NCI-H2107 treated with DMSO at 0.1 percent for 48 hours (cell line): ENCODE results near the gene ARPIN.
A peak's percentile ranks its signal among the peaks of the same experiment; 100 is the strongest.
"Not testable (repeated sequence)": the region's sequence is repeated elsewhere in the genome, so short reads cannot be mapped to it uniquely, and the experiment has no call there.

ENCODE experiments used
- DNase-seq: peaks from one replicate; lab custom pipeline; 2025; ENCODE audit not compliant: unreplicated experiment; lab: John Stamatoyannopoulos, UW

Gene ARPIN

DNA sequence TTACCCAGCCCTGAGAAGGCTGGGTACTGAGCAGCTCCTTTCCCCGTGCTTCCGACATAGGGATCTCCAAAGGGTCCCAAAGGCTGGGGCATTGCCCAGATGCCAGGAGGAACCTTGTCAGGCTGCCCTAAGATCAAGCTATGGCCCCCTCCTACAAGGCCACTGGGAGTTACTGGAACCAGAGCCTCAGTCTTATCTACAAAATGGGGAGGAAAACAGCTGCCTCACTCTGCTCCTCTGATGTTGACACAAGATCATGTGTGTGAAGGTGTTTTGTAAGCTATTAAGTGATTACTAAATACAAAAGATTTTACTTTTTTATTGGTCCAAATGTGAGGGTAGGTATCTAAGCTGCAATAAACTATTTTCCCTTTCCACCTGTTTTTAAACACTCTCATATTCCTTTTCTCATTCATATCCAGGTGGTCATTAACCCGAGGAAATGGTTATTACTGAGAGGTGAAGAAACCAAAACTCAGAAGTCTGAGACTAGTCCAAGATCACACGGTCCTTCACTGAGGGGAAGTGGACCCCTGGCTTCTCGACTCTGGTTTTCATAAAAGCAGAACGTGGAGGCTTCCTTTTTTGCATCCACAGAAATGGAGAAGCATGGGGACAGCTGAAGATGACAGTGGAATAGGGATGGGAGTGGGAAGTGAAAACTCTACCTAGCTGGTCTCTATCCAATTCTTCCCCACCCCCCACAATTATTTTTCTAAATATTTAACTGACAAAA lies 1.7 kb downstream of the ARPIN start:
- DNase-seq, result no peak

DNA sequence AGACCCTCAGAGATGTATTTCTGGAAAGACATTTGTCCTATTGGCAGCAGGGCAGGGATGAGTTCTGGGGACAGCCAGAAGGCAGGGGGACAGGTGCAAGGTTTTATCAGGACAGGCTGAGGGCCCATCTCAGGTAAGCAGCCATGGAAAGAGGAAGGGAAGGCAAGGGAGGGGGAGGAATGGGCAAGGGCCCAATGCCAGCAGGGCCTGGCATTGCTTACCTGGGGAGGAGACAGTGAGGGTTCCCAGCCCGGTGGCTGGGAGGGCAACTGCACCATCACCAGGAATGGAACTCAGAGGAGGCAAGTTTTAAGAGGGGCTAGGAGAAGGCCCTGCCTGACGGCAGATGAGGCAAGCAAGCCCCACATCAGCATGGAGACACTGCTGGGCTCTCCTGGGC lies 3.1 kb downstream of the ARPIN start:
- DNase-seq, result no peak

DNA sequence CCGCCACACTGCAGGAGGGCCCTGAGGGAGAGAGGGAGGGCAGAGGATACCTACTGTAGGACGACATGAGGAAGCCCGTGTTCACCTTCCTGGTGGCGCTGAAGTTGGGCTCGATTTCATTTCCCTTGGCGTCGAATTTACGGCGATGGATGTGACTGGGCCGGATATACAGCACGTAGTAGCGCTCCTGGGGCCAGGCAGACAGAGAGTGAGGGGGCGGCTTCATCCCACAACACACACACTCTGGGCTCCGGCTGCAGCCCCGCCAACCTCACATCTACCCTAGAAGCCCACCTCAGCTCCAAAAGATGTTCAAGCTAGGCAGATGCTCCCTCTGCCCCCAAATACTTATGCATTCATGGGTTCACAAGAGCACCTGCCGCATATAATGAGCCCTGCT lies 4.5 kb downstream of the ARPIN start:
- DNase-seq, result no peak

DNA sequence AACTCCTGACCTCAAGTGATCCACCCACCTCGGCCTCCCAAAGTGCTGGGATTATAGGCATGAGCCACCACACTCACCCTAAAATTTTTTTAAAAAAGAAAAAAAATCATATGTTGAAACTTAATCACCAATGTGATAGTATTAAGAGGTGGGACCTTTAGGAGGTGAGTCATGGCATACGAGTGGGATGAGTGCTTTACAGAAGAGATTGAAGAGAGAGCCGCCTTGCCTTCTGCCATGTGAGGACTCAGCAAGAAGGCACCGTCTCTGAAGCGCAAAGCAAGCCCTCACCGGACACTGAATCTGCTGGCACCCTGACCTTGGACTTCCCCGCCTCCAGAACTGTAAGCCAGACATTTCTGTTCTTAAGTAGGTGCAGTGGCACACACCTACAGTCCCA lies 5.5 kb downstream of the ARPIN start:
- no peak for DNase-seq

DNA sequence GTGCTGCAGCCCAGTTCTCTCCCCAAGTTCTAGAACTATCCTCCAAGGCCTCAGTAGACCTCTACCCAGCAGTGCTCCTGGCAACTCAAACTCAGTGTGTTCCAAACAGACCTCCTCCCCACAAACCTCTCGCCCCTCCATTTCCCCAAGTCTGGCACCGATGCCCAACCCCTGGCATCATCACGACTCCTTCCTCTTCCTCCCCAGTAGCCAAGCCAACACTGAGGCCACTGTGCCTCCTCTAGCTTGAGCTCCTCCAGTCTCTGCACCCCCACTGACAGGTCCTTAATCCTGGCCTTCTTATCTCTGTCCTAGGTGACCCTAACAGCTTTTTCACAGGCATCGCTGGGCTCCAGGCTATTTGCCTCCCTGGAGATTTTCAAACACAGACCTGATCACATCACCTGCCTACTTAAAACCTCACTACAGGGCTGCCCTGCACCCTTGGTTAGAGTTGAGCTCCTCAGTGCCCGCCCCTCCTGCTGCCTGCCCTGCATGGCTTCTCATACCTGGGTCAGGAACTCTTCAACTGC lies 6.8 kb downstream of the ARPIN start:
- DNase-seq, result no peak

DNA sequence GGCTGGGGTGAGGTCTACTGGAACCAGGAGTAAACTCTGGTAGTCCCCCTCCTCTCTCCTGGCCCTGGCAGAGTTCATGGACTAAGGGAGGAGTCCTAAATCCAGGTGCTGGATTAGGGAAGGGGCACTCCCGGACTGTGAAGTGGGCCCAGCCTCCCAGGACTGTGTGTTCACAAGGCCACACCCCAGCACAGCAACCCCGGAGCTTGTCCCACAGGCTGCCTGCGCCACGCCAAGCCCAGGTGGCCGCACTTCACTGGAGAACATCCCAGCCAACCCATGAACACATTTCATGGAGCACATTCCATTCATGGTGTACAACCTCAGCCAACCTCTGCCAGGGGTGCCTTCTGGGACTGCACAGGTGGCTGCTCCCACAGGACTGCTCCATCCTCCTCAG lies 8.2 kb downstream of the ARPIN start:
- DNase-seq, result no peak

DNA sequence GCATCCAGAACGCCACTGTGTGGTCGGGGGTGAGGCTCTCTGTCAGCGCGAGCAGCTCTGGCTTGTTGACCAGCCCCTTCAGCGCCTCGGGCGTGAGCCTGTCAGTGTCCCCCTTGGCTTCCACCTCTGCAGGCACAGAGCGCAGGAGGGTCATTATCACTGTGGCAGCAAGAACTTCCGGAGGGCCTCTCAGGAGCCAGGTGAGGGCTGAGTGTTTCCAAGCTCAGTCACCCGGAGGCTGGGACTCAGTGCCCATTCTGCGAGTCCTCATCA lies 9.0 kb downstream of the ARPIN start:
- no peak for DNase-seq

DNA sequence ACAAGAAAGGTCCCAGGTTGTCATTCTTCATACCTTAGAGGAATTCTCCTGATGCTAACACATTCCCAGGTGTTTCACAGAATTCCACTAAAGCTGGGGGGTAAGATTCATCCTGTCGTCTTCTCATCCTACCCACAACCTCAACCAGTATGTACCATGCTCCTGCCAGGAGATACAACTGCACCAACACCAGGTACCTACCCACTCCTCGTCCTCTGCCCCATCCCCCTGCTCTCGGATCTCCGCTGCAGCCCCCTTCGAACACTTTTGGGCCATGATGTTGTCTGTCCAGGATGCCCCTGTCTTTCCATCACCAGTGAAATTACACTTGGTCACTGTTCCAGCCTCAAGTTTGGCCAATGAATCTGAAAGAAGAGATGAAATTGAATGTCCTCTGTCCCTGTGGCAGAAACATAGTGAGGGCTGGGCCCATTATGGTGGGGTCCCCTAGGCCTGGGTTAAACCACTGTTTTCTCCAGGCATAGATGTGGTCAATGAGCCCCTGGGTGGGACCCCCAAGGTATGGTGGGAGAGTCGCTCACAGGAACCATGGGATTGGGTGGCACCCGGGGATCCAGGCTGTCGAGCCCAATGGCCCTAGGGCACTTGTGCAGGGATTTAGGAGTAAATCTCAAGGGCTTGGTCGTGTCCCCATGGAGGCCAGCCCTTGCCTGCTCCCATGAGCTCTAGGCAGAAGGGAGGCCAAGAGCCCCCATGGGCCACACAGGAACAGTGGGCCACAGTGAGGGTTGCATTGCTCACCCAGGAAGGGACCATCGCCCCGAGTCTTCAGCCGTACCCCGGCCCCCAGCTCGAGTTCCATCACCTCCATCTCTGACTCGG lies 9.5 kb downstream of the ARPIN start:
- DNase-seq, result no peak

DNA sequence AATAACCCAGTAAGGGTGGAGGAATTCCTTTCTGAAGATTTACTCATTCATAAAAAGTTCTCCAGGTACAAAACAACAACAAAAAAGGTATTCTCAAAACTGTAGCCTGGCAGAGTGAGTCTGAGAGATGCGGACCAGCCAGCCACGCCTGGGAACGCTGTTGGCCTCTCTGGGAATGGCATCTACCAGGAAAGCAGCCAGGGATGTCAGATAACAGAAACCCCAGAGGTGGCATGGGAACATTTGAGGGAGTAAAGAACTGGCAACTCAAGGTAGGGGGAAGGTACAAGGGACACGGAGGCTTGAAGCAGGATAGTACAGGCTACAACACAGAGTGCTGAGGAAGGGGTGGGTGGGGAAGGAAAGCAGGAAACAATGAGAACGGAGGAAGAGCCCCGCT lies 11.9 kb downstream of the ARPIN start:
- DNase-seq, result no peak

DNA sequence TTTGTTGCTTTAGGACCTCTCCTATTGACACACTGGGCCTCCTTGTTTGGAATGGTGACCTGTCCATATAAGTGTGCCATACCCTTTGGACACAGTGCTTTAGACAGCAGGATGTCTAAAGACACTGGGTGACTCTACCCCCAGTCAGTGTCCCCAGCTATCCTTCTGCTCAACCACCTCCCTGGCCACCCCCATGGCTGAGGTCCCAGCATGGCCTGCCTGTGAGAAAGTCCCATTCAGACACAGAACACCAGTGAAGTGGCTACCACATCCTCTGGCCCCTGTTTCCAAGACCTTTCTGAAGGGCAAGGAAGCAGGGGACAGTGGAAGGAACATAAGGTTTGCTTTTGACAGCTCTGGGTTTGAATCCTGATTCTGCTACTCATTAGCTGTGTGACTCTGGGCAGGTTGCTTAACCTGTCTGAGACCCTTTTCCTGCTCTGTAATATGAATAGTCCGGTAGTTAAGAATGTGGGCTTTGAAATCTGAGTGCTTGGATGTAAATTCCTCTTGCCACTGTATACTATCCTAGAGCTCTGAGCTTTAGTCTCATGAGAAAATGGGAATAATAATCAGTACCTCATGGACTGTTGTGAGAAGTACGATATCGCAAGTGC lies 12.7 kb downstream of the ARPIN start:
- no peak for DNase-seq

DNA sequence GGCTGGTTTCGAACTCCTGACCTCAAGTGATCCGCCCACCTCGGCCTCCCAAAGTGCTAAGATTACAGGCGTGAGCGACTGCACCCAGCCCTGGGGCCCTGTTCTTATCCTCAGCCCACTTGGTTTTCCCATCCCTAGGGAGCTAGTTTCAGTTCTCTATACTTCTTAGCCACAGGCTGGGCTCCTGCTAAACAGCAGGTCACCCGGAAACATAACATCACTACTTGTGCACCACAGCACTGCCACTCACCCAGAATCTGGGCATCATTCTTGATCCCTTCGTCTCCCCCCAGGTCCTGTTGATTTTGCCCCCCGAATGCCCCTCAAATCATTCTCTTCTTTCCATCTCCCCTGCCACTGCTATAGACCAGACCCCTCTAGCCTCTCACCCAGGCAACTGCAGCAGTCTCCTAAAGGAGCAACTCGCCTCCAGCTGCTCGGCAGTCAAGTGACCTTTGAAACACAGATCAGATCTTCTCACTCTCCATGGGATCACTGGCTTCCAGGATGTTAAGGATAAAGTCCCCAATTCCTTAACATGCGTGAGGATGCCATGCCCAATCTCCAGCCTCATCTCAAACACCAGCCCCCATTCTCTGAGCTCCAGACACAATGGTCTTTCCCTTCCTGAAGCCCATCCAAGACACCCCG lies 13.3 kb downstream of the ARPIN start:
- no peak for DNase-seq

DNA sequence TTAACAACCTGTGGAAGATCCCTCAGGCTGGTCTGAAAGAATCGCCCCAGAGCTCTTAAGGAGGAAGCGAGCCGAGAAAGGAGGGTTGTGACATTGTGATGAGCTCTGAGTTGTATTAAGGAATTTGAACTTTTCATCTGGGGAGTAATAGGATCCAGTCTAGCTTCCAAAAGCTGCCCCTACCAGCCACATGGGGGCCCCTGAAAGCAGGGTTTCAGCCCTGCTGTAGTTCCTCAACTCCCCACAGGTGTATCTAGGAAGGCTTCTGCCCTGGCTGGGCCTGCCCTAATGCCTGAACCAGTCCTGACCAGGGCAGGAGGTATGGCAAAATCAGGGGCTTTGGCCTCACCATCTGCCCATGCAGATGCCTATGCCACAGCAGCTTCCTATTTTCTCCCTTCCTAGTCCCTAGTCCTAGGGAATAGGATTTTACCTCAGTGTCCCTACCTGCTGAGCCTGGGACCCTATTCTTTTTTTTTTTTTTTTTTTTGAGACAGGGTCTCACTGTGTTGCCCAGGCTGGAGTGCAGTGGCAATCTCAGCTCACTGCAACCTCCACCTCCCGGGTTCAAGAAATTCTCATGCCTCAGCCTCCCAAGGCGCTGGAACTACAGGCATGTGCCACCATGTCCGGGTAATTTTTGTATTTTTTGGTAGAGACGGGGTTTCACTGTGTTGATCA lies 14.0 kb downstream of the ARPIN start:
- peak; percentile 34 for DNase-seq

DNA sequence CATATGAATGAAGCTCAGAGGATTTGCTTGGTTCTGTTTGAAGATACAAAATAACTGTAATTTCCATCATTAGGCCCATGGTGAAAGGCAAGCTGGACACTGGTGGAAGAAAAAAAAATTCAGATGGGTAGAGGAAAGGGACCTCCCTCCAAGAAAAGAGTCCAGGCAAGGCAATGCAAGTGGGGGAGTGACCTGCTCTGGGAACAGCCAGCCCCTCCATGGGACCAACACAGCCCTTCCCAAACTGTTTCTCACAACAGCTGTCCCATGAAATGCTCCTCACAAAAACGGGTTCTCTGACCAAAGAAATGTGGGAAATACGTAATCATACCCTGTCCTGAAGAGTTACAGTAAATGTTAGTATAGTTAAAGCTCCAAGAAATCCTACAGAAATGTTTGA lies 14.6 kb downstream of the ARPIN start:
- no peak for DNase-seq

DNA sequence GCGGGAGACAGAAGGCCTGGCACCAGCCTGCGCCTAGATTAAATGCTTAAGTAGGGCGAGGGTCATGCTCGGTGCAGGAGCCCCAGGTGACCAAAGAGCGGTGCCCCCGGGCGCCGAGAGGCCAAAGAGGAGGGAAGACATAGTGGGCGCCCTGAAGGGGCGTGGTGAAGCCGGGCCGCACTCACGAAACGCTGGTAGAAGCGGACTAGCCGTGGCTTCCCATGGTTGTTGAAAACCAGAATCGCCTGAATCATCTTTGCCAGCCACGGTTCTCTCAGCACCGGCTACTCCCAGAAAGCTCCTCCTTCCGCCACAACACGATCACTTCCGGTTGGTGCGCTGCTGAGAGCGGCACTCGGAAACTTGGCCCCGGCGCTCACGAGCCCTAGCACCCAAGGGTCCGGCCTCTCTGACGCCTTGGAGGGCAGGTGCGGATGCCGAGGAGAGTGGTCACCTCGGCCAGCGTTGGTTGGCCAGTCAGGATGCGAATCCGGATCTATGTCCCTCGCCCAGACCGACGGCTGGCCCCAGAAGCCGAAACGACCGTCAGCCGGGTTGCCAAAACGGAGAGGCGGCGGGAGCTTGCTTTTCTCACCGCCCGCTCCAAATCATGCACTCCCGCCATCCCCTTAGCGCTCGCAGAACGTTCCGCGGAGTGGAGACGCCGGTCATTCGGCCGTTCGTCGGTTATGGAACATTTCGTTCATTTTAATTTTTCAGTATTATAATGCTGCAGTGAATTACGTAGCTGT lies 18.9 kb downstream of the ARPIN start, which contains the start of gene AP3S2:
Gene AP3S2, minus strand, starts transcription at position 299 of the 752 bp plus-strand sequence. Its CDS starts 45 bp downstream, at position 254.
- peak; percentile 39 for DNase-seq

DNA sequence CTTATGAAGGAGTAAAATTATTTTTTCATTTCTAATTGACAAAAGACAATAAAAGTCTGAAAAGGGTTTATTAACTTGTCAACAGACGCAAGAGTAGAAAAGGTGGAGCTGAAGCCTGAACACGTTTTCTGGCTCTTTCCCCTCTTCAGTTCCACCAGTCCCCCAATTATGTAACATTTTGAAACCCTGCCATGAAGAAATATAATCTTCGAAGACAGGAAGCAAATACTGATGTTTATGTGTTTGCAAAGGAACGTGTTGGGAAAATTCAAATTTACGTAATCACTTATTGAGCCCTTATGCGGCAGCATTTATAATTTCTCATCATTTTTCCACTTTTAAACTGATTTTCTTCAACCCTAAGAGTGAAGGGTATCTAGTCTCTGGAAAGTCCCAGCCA lies 19.7 kb downstream of the ARPIN start:
- DNase-seq, result no peak

DNA sequence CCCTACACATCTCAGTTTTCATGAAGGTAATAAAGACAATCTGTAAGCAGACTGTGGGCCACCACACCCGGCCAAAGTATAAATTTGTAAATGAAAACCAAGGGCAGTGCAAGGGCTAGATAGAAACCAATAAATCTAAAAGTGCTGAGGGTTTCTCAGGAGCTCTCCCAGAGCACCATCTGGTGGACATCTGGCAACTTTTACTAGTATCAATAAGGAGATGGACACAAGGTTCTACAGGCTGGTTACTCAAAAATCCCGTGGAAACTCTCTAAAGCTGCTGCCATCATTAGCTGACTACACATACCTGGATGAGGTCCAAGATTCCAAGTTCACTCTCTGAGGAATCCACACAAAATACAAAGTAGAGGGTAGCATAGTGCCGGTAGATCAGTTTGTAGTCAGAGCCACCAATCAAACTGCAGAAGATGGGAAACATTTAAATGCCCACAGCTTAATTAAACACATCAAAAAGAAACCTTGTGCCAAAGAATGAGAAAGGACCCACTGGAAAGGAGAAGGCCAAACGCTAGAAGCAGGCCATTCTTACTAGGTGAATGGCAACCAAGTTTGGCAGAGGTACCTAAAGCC lies 24.4 kb downstream of the ARPIN start:
- no peak for DNase-seq

DNA sequence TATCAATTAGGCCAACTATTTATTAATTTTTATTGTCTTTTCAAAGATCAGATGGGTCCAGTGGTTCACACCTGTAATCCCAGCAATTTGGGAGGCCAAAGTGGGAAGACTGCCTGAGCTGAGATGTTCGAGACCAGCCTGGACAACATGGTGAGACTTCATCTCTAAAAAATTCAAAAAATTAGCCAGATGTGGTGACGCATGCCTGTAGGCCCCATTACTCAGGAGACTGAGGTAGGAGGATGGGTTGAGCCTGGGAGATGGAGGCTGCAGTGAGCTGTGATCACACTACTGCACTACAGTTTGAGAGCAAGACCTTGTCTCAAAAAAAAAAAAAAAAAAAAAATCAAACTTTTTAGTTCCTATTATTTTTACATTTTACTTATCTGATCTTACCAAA lies 27.1 kb downstream of the ARPIN start:
- no peak for DNase-seq

DNA sequence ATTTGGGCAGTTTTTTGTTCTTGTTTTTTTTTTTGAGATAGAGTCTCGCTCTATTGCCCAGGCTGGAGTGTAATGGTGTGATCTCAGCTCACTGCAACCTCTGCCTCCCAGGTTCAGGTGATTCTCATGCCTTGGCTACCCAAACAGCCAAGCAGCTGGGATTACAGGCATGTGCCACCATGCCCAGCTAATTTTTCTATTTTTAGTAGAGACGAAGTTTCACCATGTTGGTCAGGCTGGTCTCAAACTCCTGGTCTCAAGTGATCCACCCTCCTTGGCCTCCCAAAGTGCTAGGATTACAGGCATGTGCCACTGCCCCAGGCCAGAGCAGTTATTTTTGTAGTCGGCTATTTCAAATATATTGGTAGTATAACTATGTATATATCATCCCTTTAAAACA lies 27.6 kb downstream of the ARPIN start:
- DNase-seq, result not testable (repeated sequence)

DNA sequence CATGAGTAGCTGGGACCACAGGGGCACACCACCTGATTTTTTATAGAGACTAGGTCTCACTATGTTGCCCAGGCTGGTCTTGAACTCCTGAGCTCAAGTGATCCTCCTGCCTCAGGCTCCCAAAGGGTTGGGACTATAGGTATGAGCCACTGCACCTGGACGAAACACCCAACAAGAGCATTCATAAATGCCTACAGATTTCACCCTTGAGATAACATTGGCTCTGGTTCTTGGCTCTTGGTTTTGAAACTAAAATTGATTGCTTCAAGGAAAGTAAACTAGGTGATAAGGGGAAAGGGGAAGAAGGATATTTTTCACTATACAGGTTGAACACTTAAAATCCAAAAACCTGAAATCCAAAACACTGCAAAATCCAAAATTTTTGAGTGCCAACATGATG lies 29.2 kb downstream of the ARPIN start:
- no peak for DNase-seq

DNA sequence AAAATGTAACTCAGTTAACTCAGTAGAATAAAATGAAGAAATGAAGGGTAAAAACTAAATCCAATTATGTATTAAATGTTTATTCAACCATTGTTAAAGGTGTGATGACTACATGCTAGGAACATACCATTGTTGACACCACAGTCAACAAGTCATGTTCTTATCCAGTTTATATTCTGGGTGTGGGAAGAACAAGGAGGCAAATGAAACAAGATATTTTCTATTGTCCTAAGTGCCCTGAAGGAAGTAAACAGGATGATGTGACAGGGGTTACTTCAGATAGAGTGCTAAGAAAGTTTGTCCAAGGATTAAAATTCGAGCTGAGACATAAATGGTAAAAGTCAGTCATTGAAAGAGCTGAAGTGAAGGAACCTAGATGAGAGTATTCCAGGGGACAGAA lies 32.0 kb downstream of the ARPIN start:
- no peak for DNase-seq
